Astrocyte (in vitro differentiated cells and primary cell): ENCODE results near the gene MICAL2. TPM values are rescaled to one million over a fixed set of nuclear protein-coding genes. Genes with fewer than 3 reads are reported as not detected.

Experiments
- DNase-seq: peaks from one replicate; pipeline ENCODE4 v3.0.0-alpha.2; 2010; ENCODE audit warnings: low read depth
- FAIRE-seq: peaks from 2 replicates; lab custom pipeline; 2011; peaks lifted over from hg19 to GRCh38; lab: Jason Lieb, UNC
- H2AFZ ChIP-seq: 2 replicates; pipeline ENCODE4 v1.6.0; 2012; ENCODE audit warnings: low read depth, low read length, inconsistent platforms
- H3K27ac ChIP-seq: 2 replicates; pipeline ENCODE4 v1.5.1; 2011; ENCODE audit warnings: low read depth, low read length, inconsistent platforms
- H3K27me3 ChIP-seq: 2 replicates; pipeline ENCODE4 v1.6.0; 2011; ENCODE audit warnings: low read length, inconsistent platforms; ENCODE audit not compliant: insufficient read depth
- H3K36me3 ChIP-seq: 2 replicates; pipeline ENCODE4 v1.5.1; 2011; ENCODE audit warnings: low read length, inconsistent platforms; ENCODE audit not compliant: insufficient read depth
- H3K4me1 ChIP-seq: 2 replicates; pipeline ENCODE4 v1.5.1; 2011; ENCODE audit warnings: low read length, inconsistent platforms; ENCODE audit not compliant: insufficient read depth
- H3K4me2 ChIP-seq: 2 replicates; pipeline ENCODE4 v1.6.0; 2012; ENCODE audit warnings: low read length, inconsistent platforms
- H3K4me3 ChIP-seq: 2 replicates; pipeline ENCODE4 v1.5.1; 2011; ENCODE audit warnings: low read depth, mild to moderate bottlenecking, low read length, inconsistent platforms; ENCODE audit not compliant: insufficient read depth
- H3K79me2 ChIP-seq: 2 replicates; pipeline ENCODE4 v1.6.0; 2012; ENCODE audit warnings: mild to moderate bottlenecking, low read length, inconsistent platforms; ENCODE audit not compliant: insufficient read depth
- H3K9ac ChIP-seq: 2 replicates; pipeline ENCODE4 v1.6.0; 2012; ENCODE audit warnings: mild to moderate bottlenecking, low read length, inconsistent platforms
- H3K9me3 ChIP-seq: 2 replicates; pipeline ENCODE4 v1.5.1; 2012; ENCODE audit warnings: low read depth, mild to moderate bottlenecking, low read length, inconsistent platforms; ENCODE audit not compliant: insufficient read depth
- H4K20me1 ChIP-seq: 2 replicates; pipeline ENCODE4 v1.6.0; 2012; ENCODE audit warnings: low read length, inconsistent platforms; ENCODE audit not compliant: insufficient read depth
- H3K27ac Mint-ChIP-seq: one replicate; pipeline ENCODE4 v1.8.0; 2021; ENCODE audit warnings: mild to moderate bottlenecking, mixed read lengths; ENCODE audit not compliant: unreplicated experiment
- H3K27me3 Mint-ChIP-seq: one replicate; pipeline ENCODE4 v1.8.0; 2021; ENCODE audit warnings: low read depth, mixed read lengths; ENCODE audit not compliant: unreplicated experiment
- H3K36me3 Mint-ChIP-seq: one replicate; pipeline ENCODE4 v1.8.0; 2021; ENCODE audit warnings: low read depth, mixed read lengths; ENCODE audit not compliant: unreplicated experiment
- H3K4me1 Mint-ChIP-seq: one replicate; pipeline ENCODE4 v1.8.0; 2021; ENCODE audit warnings: low read depth, mixed read lengths; ENCODE audit not compliant: unreplicated experiment
- H3K4me3 Mint-ChIP-seq: one replicate; pipeline ENCODE4 v1.8.0; 2021; ENCODE audit warnings: mild to moderate bottlenecking, moderate library complexity, mixed read lengths; ENCODE audit not compliant: unreplicated experiment
- H3K9me3 Mint-ChIP-seq: one replicate; pipeline ENCODE4 v1.8.0; 2021; ENCODE audit warnings: mild to moderate bottlenecking, mixed read lengths; ENCODE audit not compliant: unreplicated experiment
- CTCF ChIP-seq: IDR thresholded peaks from 2 replicates; pipeline ENCODE4 v1.5.1; 2011; ENCODE audit warnings: low read depth, mild to moderate bottlenecking, inconsistent platforms, low read length, moderate library complexity; ENCODE audit not compliant: insufficient read depth
- EZH2 ChIP-seq: IDR thresholded peaks from 2 replicates; pipeline ENCODE4 v1.6.1; 2012; ENCODE audit warnings: mild to moderate bottlenecking, low read length, inconsistent platforms; ENCODE audit not compliant: insufficient read depth
- total RNA-seq: library from RNA; stranded (reverse); gene quantifications from 2 replicates; pipeline ENCODE4 v1.2.1, GENCODE V29; 2021

Gene MICAL2
- total RNA-seq, 1 donor from 2014 or later: 357 TPM

- Histone ChIP-seq H3K9me3 (no peaks in the 10 kb centered on the region), H3K4me1 (peaks cover 85% of the 10 kb centered on the region), H2AFZ (no peak overlapping the region), H3K4me2 (peak overlapping the region; percentile 34), H3K79me2 (peaks cover 100% of the 10 kb centered on the region), H3K4me3 (no peak overlapping the region), H3K27me3 (no peaks in the 10 kb centered on the region), H3K27ac (peak overlapping the region; percentile 63), H3K36me3 (peaks cover 34% of the 10 kb centered on the region), H3K9ac (peak overlapping the region; percentile 70), H4K20me1 (peaks cover 97% of the 10 kb centered on the region)
- no peaks in the 10 kb centered on the region for H3K27me3 Mint-ChIP-seq
- no peak for TF ChIP-seq CTCF
- TF ChIP-seq EZH2: no peak
- DNase-seq (peak; percentile 82), FAIRE-seq (no peak)
- peaks cover 81% of the 10 kb centered on the region for H3K4me1 Mint-ChIP-seq
- H3K4me3 Mint-ChIP-seq: peak overlapping the region; percentile 22
- H3K27ac Mint-ChIP-seq: peak overlapping the region; percentile 95
- H3K36me3 Mint-ChIP-seq: peaks cover 36% of the 10 kb centered on the region
- H3K9me3 Mint-ChIP-seq: no peaks in the 10 kb centered on the region
Measured at GRCh38 chr11:12123273-12123672, 12.9 kb downstream of the MICAL2 start.

- peaks cover 79% of the 10 kb centered on the region for H3K4me1 Mint-ChIP-seq
- DNase-seq: no peak
- peaks cover 33% of the 10 kb centered on the region for H3K36me3 Mint-ChIP-seq
- Histone ChIP-seq H3K9me3 (no peaks in the 10 kb centered on the region), H3K79me2 (peaks cover 100% of the 10 kb centered on the region), H4K20me1 (peaks cover 97% of the 10 kb centered on the region), H3K4me2 (peak overlapping the region; percentile 34), H3K9ac (peak overlapping the region; percentile 70), H3K4me3 (no peak overlapping the region), H2AFZ (no peak overlapping the region), H3K27ac (peak overlapping the region; percentile 63), H3K4me1 (peaks cover 83% of the 10 kb centered on the region), H3K36me3 (peaks cover 35% of the 10 kb centered on the region), H3K27me3 (no peaks in the 10 kb centered on the region)
- H3K27me3 Mint-ChIP-seq: no peaks in the 10 kb centered on the region
- FAIRE-seq: no peak
- H3K27ac Mint-ChIP-seq: peak overlapping the region; percentile 95
- H3K9me3 Mint-ChIP-seq: no peaks in the 10 kb centered on the region
- TF ChIP-seq CTCF (no peak), EZH2 (no peak)
- H3K4me3 Mint-ChIP-seq: peak overlapping the region; percentile 2
Measured at GRCh38 chr11:12123799-12124198, 13.4 kb downstream of the MICAL2 start.

GRCh38 chr11:12124306-12124705 is 13.9 kb downstream of the MICAL2 start:
- Histone ChIP-seq H4K20me1 (peaks cover 97% of the 10 kb centered on the region), H3K27ac (peak overlapping the region; percentile 63), H3K4me1 (peaks cover 78% of the 10 kb centered on the region), H3K9ac (peak overlapping the region; percentile 70), H3K4me2 (peak overlapping the region; percentile 13), H3K9me3 (no peaks in the 10 kb centered on the region), H3K27me3 (no peaks in the 10 kb centered on the region), H2AFZ (no peak overlapping the region), H3K79me2 (peaks cover 100% of the 10 kb centered on the region), H3K36me3 (peaks cover 35% of the 10 kb centered on the region), H3K4me3 (no peak overlapping the region)
- Mint-ChIP-seq H3K9me3 (no peaks in the 10 kb centered on the region), H3K4me3 (peak overlapping the region; percentile 36), H3K36me3 (peaks cover 30% of the 10 kb centered on the region), H3K4me1 (peaks cover 77% of the 10 kb centered on the region), H3K27me3 (no peaks in the 10 kb centered on the region), H3K27ac (peak overlapping the region; percentile 95)
- no peak for DNase-seq
- FAIRE-seq: no peak
- TF ChIP-seq EZH2 (no peak), CTCF (no peak)
